HG03460 (cell line): ENCODE results near the gene TMPRSS11E.
A peak's percentile ranks its signal among the peaks of the same experiment; 100 is the strongest.
"Not testable (repeated sequence)": the region's sequence is repeated elsewhere in the genome, so short reads cannot be mapped to it uniquely, and the experiment has no call there.

Experiments
- ATAC-seq: cut with Tn5 transposase; IDR thresholded peaks from one replicate; pipeline ENCODE4 v1.9.1; 2021; ENCODE audit not compliant: unreplicated experiment

TMPRSS11E gene, protein sequence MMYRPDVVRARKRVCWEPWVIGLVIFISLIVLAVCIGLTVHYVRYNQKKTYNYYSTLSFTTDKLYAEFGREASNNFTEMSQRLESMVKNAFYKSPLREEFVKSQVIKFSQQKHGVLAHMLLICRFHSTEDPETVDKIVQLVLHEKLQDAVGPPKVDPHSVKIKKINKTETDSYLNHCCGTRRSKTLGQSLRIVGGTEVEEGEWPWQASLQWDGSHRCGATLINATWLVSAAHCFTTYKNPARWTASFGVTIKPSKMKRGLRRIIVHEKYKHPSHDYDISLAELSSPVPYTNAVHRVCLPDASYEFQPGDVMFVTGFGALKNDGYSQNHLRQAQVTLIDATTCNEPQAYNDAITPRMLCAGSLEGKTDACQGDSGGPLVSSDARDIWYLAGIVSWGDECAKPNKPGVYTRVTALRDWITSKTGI

DNA sequence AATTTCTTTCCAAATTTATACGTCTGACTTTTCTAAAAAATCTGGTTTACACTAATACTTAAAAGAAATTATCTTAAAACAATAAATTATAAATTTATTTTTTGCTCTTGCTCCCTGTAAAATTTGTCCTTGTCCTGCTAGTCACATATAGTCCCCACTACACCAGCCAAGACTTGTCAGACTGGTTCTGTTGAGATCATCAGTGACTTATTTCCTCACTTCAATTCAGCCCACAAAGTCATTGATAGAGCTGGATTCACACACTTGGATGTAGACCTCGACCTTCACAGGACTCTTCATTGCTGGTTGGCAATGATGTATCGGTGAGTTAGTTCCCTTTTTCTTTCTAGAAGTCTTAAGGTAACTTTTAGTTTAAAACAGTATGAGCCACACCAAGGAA, at the start of gene TMPRSS11E:
Gene TMPRSS11E (plus strand): TSS at position 263 of the 400 bp plus-strand sequence. CDS start 50 bp downstream, at position 313.
- ATAC-seq, result no peak

DNA sequence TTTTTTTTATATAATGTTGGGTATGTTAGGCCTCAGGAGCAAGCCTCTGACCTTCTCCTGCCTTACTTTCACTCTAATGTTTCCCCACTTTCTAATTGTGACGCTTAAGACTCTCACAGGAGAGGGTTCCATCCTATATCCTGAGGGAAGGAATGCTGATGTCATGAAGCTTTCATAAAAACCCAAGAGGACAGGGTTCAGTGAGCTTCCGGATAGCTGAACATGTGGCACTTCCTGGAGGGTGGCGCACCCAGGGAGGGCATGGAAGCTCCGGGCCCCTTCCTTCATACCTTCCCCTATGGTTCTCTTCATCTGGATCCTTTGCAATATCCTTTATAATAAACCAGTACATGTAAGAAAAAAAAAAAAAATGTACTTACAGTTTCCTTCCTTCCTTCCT, 48.0 kb upstream of the TMPRSS11E start:
- ATAC-seq, result no peak

DNA sequence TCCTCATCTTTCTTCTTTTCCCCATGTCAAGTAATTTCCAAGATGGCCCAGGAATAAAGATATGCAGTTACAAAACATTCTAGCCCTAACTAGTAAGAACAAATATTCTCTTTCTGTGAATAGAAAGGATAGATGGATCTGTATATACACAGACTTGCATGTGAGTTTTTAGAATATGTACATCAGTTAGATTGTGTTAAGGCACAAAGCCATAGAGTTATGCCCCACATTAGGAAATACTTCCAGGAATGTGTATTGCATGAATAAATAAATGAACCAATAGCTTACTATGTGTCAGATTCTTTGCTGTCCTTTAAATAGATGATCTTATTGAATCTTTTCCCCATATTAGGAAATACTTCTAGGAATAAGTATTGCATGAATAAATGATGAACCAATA, 46.0 kb upstream of the TMPRSS11E start:
- ATAC-seq, result no peak

DNA sequence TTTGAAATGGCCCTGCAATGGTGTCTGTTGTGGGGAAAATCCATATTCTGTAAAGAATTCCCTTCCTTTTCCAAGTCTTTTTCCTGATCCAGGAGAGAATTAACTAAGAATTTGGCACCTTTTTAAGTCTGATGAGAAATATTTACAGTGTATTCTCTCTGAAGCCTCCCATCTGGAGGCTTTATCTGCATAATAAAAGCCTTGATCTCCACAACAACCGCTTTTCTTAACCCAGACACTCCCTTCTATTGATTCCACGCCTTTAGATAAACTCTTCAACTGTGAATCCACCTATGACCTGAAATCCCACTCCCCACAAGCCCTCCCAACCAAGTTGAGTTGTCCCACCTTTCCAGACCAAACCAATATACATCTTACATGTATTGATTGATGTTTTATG, 43.1 kb upstream of the TMPRSS11E start:
- no peak for ATAC-seq

DNA sequence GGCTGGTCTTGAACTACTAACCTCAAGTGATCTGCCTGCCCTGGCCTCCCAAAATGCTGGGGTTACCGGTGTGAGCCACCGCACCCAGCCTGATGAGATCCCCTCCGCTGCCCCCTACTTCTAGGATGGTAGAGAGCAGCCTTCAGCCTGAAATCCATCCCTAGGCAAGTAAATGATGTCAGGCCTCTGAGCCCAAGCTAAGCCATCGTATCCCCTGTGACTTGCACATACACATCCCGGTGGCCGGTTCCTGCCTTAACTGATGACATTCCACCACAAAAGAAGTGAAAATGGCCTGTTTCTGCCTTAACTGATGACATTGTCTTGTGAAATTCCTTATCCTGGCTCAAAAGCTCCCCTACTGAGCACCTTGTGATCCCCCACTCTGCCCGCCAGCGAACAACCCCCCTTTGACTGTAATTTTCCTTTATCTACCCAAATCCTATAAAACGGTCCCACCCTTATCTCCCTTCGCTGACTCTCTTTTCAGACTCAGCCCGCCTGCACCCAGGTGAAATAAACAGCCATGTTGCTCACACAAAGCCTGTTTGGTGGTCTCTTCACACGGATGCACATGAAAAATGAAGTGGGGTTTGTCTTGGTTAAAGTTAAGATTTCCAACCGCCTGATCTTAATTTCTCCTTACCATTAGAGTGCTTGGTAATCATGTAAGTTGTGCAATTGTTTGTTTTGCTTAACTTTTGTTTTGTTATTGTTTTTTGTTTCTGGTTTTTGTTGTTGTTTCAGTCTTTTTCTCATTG, 41.4 kb upstream of the TMPRSS11E start:
- not testable (repeated sequence) for ATAC-seq

DNA sequence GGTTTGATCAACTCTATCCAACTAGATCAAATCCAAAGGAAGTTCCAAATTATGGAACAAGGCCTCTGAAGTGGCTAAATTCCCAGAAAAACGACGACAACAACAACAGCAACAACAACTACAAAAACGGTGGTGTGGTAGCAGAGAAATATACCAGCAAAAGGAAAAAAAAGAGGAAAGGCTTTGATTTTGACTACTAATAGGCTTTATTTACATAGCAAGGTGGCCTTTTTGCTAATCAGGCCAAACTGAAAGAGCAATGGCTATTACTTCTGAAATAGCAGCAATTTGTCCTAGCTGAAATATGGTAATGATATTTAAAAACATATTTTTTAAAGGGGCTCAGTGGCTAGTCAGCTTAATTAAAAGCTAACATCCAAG, 40.8 kb upstream of the TMPRSS11E start:
- no peak for ATAC-seq

DNA sequence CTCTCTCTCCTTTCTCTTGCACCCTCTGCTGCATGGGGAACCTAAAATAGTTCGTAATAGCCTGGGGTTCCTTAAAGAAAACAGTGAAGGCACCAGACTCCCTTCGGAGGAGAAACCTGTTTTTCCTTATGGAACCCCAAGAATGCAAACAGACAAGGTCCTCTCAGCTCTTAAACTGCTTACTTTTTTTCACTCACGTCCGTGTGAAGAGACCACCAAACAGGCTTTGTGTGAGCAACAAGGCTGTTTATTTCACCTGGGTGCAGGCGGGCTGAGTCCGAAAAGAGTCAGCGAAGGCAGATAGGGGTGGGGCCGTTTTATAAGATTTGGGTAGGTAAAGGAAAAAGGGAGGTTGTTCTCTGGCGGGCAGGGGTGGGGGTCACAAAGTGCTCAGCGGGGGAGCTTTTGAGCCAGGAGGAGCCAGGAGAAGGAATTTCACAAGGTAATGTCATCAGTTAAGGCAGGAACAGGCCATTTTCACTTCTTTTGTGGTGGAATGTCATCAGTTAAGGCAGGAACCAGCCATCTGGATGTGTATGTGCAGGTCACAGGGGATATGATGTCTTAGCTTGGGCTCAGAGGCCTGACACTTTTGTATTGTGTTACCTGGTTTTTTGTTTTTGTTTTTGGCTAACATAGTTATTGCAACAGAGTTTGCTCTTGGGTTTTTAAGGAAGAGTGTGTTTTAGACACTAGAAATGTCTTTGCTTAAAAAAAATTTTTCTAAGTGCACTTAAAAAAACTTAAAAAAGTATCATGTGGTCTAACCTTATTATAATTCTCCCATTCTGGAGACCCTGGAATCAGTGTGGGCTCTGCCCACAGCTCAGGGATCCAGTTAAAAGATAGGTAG, 40.0 kb upstream of the TMPRSS11E start:
- ATAC-seq, result not testable (repeated sequence)

DNA sequence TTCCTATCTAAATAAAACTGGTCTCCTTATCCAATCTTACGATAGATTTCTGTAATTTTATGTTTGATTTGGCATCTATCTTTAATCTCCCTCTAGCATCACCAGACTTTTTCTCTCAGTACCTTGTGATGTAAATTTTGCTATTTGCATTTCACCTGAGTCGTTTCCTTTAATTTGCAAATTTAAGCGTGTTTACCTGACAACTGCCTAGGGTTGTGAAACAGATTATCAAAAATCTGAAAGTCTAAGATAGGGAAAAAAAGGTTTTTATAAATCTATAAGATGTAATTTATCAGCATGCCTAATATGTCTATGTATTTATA, 39.4 kb upstream of the TMPRSS11E start:
- ATAC-seq, result no peak

DNA sequence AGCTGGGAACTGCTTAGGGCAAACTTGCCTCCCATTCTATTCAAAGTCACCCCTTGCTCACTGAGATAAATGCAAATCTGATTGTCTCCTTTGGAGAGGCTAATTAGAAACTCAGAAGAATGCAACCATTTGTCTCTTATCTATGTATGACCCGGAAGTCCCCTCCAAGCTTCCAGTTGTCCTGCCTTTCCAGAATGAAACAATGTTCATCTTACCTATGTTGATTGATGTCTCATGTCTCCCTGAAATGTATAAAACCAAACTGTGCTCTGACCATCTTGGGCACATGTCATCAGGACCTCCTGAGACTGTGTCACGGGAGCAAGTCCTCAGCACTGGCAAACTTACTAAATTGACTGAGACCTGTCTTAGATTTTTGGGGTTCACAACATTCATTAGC, 37.1 kb upstream of the TMPRSS11E start:
- ATAC-seq, result no peak

DNA sequence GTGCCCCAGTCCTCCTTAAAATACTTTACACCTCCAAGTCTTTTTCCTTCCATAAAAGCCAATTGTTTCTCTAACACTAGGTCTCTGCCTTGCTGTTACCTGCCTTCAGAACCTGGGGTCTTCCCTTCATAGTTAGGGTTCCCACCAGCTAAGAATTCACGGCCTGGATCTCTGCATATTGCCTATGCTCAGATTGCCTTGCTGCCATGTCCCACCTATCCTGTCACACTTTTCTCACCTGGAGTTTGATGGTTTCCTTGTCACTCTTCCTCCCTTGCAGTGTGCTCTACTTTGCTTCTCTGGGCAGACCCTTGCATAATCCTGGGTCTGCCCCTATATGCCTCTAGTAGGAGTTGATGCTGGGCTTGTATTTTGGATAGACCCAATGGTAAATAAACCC, 36.6 kb upstream of the TMPRSS11E start:
- no peak for ATAC-seq

DNA sequence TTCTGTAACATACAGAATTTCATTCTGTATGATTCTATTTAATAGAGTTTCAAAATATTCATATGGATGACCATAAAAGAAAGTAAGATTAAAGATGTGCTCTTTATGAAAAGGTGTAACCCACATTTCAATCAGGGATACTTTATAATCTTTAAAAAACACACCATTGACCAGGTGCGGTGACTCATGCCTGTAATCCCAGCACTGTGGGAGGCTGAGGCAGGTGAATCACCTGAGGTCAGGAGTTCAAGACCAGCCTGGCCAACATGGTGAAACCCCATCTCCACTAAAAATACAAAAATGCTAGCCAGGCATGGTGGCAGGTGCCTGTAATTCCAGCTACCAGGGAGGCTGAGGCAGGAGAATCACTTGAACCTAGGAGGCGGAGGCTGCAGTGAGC, 35.2 kb upstream of the TMPRSS11E start:
- ATAC-seq, result not testable (repeated sequence)

DNA sequence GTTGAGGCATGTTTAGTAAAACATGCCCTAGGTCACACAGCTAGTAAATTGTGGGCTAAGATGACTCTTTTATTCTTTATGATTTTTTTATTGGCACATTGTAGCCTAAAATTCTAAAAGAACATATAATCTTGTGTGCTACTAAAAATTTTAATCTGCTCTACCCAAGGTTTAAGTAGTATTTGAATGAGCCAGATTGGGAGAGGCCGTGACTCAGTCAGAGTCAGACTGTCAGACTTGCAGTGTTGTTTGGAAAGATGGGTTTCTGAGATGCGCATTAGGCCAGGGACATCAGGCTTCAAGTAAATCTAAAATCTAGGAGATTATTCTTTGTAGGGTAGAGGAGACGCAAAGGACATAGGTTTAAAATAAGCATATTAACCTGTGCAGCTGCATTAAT, 30.7 kb upstream of the TMPRSS11E start:
- ATAC-seq, result no peak

DNA sequence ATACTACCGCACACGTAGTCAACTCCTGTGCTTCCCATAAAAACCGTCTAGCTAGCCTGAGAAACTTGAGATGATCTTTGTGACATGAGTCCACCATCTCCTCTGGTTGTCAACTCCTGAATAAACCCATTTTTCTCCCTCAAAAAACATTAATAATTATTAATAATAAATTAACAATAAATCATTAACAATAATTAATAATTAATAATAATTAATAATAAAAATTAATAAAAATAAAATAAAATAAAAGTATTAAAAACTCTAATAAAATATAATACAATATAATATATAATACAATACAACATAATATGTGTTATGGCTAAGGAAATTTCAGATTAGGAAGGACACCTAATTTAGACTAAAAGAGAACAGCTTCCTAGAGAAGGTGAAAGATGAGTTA, 20.7 kb upstream of the TMPRSS11E start:
- no peak for ATAC-seq

DNA sequence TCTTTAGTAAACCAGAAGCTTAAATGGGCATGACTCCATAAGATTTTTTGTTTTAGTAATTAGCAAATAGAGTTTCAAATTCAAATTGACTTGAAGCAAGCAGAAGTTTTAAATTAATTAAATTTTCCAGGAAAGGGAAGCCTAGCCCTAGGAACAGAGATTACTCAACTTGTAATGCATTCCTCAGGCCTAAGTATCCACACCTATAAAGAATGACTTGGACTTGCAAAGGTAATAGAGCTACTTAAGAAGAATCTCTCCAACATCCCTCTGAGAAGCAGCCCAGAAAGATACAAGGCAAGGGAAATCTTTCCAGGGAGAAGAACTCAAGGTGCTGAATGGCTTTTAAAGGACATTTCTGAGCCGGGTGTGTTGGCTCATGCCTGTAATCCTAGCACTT, 16.9 kb upstream of the TMPRSS11E start:
- no peak for ATAC-seq

DNA sequence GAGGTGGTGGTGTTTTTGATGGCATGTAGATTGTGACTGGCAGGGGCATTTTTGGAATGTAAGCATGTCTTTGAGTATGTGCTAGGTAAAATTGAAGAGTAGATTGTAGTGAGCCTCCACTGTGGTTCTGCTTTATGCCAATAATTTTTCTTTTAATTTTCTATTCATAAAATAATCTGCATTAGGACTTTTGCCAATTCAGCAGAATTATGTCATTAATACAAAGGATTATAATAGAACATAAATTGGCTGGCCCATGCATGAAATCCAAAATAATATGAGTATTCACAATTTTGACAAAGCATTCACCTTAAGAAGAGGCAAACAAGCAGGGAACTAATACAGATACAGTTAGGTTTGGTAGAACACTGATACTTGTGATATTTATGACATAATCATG, 14.9 kb upstream of the TMPRSS11E start:
- ATAC-seq, result no peak

DNA sequence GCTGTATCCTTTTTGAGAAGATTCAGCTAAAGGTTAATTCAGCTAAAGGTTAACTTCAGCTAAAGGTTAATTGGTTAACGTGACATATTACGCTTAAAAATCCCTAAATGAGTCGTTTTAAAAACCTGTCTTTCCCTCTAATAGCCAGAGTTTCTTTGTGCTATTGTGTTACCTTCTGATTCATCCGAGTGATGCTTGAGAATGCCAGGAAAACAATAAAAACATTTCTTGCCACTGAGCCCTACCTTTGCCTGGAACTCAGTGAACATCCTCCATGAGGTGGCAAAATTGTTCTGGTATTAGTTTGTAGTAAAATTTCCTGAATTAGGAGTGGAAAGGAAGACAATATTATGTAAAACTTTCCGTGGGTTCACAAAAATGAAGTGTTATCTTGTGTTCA, 13.7 kb upstream of the TMPRSS11E start:
- no peak for ATAC-seq

DNA sequence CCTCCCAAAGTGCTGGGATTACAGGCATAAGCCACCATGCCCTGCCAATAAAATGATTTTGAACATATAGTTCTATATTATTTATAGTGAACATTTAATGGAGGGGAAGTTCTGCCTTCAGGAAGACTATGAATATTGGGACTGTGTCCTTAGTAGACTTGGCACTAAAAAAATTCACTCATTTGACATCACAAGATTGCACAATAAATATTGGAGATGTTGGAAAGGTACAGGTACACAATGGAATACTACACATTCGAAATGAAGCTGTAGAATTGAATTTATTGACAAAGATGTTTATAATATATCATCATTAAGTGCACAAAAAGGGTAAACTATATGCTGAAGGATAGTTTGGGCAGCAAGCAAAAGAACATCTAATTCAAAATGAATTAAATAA, 13.0 kb upstream of the TMPRSS11E start:
- ATAC-seq, result no peak

DNA sequence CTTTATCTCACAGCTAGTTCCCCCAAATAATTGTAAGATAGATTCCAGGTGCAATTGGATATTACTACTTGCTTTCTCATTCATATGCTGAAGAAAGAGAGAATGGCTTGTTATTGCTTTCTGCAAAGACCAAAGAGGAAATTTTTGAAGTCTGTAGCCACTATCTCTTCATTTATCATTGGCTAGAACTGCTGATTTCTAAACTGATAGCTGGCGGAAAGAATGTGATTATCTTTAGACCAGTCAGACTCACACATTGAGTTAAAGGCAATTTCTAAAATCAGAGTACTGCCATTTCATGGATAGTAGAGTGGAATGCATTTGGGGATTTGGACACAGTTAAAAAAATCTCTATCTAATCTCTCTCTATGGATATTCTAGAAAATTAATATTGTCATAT, 12.4 kb upstream of the TMPRSS11E start:
- ATAC-seq, result no peak

DNA sequence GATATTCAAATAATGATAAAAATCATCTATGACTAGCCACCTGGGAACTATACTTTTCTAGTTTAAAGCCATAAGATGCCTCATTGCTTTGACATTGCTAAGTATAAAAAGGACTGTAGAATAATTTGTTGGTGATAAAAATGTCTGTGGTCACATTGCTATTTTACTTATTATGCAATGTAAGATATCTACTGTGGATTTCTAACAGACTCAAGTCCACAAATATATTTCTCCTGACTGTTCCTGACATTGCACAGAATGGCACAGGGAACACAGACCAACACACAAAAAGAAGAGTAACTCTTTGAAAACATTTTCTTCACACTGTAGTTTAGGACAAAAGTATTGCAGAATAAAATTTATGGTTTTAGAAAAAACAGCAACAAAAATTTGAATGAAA, 2.2 kb upstream of the TMPRSS11E start:
- no peak for ATAC-seq

DNA sequence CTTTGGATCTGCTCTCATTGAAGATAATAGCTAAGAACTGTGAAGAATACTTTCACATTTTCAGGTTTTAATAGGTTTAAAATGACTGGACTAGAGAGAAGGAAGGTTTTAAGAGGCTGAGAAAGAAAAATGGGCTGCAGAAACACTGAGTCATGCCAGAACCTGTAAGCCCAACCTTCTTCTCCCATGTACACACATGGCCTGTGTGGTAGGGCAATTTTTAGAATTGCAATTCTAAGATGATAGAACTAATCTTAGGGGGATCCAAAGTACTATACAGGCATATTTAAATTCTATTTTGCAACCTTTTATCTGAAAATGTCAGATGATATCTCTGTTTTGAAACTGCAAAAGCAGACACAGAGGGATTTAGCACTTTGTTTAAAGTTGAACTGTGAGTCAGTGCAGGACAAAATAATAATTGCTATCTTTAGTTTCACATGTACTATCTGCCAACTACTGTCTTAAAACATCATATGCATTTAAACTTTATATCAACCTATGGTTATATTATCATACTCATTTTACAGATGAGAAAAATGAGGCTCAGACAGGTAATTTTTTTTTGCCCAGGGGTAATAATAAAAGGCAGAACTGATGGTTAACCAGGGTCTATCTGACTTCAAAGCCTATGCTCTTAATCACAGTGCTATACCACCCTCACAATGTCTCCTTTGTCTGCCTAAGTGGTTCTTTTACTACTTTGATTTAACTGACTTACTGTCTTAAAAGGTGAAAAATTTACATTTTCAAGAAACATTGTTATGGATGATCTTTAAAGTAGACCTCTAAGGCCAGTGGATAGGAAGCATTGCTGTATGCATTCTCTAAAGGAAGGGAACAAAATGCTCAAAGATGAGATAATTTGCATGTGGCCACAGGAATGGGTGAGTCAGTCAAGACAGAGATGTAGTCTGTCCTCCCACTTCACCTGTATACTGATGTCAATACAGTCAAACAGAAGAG, 4.3 kb downstream of the TMPRSS11E start:
- peak; percentile 82 for ATAC-seq
